NCI-H128 (cell line): ENCODE results near the gene ITGAX.
"Not testable (repeated sequence)": the region's sequence is repeated elsewhere in the genome, so short reads cannot be mapped to it uniquely, and the experiment has no call there.

Experiments
- DNase-seq: peaks from one replicate; lab custom pipeline; 2025; ENCODE audit not compliant: unreplicated experiment; lab: John Stamatoyannopoulos, UW

ITGAX gene

DNA sequence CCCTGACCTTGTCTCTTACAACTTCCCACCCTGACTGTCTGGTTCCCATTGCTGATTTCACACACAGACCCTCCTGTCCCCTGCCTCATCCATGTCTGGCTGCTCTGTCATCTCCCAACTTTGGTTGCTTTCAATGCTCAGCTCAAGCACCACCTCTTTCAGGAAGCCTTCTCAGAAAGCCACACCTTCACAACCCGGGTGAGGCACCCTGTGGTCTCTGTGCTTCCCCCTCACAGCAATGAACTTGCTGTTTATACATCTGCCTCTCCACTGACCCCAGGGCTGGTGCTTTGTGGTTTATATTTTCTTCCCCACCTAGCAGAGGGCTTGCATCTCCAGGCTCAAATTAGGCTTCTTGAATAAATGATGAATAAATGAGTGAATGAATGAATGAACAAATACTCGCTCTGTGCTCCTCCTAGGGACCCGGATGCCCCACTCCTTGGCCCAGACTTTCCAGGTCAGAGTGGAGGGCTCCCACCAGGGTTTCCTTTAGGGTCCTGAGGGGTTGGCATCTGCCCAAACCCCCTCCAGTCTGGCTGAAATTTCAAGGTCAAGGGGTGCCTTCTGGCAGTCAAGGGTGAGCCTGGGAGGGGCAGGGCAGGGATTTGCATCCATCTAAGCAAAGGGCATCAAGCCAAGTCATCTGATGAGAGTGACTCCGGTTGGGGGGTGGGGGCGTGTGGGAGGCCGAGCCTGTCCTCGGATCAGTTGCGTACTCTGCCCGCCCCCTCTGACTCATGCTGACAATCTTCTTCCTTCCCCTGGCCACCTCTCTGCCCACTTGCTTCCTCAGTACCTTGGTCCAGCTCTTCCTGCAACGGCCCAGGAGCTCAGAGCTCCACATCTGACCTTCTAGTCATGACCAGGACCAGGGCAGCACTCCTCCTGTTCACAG lies at the start of gene ITGAX:
TSS of gene ITGAX (plus strand) at position 783 of the 898 bp plus-strand sequence. CDS start at position 862, 79 bp downstream.
- no peak for DNase-seq

DNA sequence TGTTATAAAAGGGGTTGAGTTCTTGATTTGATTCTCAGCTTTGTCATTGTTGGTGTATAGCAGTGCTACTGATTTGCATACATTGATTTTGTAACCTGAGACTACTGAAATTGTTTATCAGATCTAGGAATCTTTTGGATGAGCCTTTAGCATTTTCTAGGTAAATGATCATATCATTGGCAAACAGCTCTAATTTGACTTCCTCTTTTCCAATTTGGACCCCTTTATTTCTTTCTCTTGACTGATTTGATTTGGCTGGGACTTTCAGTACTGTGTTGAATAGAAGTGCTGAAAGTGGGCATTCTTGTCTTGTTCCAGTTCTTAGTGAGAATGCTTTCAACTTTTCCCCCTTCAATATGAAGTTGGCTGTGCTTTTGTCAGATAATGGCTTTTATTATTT lies 49.8 kb upstream of the ITGAX start:
- no peak for DNase-seq

GRCh38 chr16:31308381-31308780 lies 46.6 kb upstream of the ITGAX start:
- not testable (repeated sequence) for DNase-seq

- no peak for DNase-seq
Measured at GRCh38 chr16:31322500-31322899, 32.5 kb upstream of the ITGAX start.

GRCh38 chr16:31323959-31324629 lies 30.9 kb upstream of the ITGAX start:
- no peak for DNase-seq

GRCh38 chr16:31325171-31325570 lies 29.8 kb upstream of the ITGAX start:
- no peak for DNase-seq

DNA sequence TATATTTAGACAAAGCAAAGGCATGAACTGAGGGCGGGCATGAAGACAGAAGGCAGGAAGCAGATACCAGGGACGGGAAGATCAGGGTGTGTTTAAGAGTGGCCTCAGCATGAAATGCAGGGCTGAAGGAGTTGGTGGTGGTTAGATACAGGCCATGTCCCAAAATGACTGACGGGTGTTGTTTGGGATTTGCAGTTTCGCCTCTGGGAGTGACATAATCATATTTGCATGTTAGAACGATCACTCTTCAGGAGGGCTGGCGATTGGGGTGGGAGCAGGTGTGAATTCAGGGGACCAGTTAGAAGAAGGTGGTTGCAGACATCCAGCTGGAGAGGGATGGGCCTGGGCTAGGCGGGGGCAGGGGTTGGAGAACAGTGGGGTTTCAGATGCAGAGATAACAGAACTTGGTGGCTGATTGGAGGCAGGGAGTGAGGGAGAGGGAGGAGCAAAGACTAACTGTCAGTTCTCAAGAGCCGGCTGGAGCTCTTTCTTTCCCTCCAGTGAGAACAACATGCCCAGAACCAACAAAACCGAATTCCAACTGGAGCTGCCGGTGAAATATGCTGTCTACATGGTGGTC lies 27.2 kb upstream of the ITGAX start:
- no peak for DNase-seq

DNA sequence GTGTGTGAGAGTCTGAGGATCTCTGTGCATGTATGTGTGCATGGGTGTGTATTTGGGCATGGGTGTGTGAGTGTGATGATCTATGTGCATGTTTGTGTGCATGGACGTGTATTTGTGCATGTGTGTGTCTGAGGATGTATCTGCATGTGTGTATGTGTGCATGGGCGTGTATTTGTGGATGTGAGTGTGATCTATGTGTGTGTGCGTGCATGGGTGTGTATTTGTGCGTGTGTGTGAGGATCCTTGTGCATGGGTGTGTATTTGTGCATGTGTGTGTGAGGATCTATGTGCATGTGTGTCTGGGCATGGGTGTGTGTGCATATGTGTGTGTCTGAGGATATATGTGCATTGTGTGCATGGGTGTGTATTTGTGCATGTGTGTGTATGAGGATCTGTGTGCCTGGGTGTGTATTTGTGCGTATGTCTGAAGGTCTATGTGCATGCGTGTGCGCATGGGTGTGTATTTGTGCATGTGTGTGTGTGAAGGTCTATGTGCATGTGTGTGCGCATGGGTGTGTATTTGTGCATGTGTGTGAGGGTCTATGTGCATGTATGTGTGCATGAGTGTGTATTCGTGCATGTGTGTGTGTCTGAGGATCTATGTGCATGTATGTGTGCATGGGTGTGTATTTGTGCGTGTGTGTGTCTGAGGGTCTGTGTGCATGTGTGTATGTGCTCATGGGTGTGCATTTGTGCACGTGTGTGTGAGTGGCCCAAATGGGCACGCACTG lies 26.5 kb upstream of the ITGAX start:
- no peak for DNase-seq

DNA sequence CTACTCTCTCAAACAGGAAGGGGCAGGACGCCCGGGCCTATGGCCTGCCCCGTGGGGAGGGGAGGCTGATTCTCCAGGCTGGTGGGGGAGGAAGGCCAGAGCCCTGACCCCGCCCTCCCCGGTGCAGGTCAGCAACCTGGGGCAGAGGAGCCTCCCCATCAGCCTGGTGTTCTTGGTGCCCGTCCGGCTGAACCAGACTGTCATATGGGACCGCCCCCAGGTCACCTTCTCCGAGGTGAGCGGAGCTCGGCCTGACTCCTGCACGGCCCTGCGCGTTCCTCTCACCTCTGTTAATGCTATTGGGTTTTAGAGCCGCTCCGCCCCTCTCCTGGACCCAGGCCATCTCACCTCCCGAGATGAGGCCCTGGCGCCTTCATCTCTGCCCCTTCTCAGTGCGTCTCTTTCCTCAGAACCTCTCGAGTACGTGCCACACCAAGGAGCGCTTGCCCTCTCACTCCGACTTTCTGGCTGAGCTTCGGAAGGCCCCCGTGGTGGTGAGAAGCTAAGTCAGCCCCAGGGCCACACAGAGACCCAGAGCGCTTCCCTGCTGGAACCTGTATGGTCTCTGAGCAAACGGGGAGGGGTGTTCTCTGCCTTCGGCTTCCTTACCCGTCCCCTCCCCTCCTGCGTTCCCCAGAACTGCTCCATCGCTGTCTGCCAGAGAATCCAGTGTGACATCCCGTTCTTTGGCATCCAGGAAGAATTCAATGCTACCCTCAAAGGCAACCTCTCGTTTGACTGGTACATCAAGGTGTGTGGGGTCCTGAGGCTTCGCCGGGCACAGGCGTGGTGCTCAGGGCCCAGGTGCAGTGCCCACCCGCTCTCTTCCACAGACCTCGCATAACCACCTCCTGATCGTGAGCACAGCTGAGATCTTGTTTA lies 25.1 kb upstream of the ITGAX start:
- DNase-seq = no peak

DNA sequence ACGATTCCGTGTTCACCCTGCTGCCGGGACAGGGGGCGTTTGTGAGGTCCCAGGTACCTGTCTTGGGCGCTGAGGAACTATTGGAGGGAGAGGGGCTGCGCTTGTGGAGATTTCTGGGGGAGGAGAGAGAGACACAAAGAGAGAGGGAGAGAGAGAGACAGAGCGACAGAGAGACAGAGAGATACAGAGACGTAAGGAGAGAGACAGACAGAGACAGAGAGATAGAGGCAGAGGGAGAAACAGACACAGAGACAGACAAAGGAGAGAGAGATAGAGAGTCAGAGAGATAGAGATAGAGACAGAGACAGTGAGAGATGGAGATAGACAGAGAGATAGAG lies 24.5 kb upstream of the ITGAX start:
- no peak for DNase-seq

GRCh38 chr16:31331141-31331764 lies 23.7 kb upstream of the ITGAX start:
- no peak for DNase-seq

DNA sequence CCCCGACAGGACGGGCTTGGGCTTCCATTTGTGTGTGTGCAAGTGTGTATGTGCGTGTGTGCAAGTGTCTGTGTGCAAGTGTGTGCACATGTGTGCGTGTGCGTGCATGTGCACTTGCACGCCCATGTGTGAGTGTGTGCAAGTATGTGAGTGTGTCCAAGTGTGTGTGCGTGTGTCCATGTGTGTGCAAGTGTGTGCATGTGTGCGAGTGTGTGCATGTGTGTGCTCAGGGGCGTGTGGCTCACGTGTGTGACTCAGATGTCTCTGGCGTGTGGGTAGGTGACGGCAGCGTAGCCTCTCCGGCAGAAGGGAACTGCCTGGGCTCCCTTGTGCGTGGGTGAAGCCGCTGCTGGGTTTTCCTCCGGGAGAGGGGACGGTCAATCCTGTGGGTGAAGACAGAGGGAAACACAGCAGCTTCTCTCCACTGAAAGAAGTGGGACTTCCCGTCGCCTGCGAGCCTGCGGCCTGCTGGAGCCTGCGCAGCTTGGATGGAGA lies 23.1 kb upstream of the ITGAX start:
- DNase-seq = no peak

DNA sequence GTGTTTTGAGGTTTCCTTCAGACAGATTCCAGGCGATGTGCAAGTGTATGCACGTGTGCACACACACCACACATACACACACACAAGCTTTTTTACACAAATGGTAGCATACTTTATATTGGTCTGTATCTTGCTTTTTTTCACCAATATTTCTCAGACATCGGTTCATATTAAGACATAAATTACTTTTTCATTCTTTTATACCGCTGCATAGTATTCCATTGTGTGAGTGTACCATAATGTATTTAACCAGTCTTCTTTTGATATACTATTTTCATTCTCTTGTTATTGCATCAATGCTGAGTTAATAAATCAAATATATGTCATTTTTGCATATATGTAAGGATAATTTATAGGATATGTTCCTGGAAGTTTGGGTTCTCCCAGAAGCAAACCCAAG lies 22.4 kb upstream of the ITGAX start:
- no peak for DNase-seq

DNA sequence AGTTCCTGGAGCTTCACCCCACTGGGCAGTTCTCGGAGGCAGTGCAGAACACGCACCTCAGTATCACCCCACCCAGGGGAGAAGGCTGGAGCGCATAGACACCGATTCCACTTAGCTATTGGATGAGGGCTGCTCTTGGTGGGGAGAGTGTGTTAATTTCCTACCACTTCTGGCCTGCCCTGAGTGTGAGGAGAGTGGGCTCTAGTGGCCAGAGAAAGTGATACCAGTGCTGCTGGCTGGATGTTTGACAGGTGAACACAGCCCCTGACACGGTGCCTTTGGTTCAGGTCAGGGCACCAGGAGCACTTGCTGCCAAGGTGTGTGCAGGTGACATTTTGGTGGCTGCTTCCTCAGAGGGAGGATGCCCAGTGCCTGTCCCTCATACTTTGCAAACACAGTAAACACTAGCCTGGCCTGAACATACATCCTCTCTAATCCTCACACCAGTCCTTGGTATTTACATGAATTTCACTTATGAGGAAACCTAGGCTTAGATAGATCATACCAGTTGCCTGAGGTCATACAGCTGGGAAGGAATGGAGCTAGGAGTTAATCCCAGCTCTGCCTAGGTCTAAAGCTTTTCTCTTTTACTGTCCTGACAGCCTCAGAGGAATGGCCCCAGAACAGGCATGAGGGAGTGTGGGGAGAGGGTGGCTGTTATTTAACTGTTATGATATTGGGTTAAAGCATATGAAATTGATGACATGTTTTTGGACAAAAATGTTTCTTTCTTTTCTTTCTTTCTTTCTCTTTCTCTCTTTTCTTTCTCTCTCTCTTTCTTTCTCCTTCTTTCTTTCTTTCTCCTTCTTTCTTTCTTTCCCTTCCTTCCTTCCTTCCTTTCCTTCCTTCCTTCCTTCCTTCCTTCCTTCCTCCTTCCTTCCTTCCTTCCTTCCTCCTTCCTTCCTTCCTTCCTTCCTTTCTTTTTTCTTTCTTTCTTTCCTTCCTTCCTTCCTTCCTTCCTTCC lies 21.0 kb upstream of the ITGAX start:
- no peak for DNase-seq

DNA sequence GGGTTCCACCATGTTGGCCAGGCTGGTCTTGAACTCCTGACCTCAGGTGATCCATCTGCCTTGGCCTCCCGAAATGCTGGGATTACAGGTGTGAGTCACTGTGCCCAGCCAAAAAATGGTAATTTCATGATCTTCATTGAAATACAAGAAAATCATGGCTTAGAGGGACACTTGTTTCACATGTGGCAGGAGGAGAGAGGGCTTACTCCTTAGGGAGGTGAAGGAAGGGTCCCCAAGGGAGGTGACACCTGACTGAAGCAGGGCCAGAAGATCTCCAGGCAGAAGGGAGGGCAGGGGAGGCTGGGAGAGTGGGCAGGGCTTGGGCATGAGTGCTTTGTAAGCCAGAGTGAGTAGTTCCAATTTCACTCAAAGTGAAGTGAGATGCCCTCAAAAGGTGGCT lies 20.0 kb upstream of the ITGAX start:
- DNase-seq = no peak

DNA sequence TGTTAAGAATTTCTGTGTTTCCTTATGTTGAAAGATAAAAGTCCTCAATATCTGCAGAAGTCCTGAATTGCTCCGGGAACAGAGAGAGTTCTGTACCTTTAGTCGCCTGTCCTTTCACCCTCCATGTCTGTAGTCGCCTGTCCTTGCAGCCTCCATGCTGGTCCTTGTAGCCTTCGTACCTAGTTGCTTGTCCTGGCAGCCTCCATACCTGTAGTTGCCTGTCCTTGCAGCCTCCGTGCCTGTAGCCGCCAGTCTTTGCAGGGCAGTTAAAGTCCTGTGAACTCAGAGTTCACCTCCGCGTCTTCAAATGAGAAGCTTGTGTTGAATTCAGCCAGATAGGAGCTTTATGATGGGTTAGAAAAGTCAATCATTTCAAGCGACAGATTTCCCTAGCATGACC lies 19.5 kb upstream of the ITGAX start:
- DNase-seq = no peak

DNA sequence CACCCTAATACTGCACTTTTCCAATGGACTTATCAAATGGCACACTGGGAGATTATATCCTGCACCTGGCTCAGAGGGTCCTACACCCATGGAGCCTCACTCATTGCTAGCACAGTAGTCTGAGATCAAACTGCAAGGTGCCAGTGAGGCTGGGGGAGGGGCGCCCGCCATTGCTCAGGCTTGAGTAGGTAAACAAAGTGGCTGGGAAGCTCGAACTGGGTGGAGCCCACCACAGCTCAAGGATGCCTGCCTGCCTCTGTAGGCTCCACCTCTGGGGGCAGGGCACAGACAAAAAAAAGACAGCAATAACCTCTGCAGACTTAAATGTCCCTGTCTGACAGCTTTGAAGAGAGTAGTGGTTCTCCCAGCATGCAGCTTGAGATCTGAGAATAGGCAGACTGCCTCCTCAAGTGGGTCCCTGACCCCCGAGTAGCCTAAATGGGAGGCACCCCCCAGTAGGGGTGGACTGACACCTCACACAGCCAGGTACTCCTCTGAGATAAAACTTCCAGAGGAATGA lies 16.8 kb upstream of the ITGAX start:
- DNase-seq = not testable (repeated sequence)

DNA sequence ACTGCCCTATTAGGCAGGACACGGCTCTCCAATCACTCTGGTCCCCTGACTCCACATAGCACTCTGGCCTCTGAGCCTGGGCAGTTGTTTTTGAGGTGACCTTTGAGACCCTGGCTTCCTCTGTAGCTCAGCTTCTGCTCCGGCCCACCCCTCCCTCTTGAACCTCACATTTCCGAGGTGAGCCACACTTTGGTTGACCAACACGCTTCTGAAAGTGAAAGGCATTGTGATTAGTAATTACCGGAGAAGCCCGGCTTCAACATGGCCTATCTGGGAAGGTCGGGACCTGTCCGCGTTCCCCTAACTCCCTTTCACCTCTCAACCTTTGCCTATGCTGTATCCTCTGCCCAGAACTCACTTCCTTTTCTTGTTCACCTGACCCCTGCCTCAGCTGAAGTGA lies 10.3 kb upstream of the ITGAX start:
- DNase-seq = no peak

GRCh38 chr16:31347445-31347844 lies 7.5 kb upstream of the ITGAX start:
- no peak for DNase-seq
